Activated T-cell treated with anti-CD3 and anti-CD28 coated beads for 48 hours (primary cell): Measurements from ENCODE around the gene PLXND1.

ENCODE experiments used
- DNase-seq: peaks from one replicate; pipeline ENCODE4 v3.0.0-alpha.2; 2020; ENCODE audit warnings: low read depth

PLXND1 gene

DNA sequence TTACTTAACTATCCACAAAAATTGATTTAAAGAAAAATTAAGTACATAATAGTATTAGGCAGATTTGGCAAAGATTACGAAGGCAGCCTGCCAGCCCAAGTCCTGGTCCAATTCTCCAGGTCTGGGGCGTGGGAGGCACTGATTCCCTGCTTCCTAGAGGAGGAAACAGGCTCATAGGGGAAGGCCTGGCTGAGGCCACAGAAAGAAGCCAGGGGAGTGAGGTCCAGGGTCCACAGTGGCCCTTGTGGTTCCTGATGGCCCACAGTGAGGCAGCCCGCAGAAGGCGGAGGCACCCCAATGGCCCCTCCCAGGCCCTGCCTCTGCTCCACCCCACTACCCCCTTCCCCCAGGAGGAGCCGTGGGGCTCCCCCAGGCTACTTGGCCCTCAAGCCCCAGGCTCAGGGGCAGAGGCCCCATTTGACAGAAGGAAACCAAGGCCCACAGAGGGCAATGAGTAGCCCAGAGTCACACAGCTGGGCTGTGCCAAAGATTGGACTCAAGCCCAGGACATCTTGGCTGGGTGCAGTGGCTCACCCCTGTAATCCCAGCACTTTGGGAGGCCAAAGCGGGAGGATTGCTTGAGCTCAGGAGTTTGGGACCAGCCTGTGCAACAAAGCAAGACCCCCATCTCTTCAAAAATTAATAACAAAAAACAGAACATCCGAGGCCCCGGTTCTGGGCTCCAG, 42.5 kb downstream of the PLXND1 start:
- DNase-seq, result no peak

DNA sequence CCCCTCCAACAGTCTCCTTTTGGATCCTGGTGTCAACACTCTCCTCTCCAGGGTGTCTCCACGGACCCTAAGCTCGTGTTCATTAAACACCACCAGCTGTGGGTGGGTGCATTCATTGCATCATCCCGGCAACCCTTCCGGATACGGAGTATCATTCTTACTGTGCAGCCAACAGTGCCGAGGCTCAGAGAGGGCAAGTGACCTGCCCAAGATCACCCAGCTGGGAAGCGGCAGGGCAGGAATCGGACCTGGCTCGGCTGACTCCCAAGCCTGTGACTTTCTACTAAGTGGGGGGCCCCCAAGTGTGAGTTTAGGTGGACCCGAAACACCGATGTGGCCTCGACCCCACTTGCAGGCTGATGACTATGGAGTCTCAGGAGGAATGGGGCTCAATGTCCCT, 43.1 kb downstream of the PLXND1 start:
- DNase-seq, result no peak

GRCh38 chr3:129562803-129563202, 43.7 kb downstream of the PLXND1 start:
- DNase-seq, result no peak

DNA sequence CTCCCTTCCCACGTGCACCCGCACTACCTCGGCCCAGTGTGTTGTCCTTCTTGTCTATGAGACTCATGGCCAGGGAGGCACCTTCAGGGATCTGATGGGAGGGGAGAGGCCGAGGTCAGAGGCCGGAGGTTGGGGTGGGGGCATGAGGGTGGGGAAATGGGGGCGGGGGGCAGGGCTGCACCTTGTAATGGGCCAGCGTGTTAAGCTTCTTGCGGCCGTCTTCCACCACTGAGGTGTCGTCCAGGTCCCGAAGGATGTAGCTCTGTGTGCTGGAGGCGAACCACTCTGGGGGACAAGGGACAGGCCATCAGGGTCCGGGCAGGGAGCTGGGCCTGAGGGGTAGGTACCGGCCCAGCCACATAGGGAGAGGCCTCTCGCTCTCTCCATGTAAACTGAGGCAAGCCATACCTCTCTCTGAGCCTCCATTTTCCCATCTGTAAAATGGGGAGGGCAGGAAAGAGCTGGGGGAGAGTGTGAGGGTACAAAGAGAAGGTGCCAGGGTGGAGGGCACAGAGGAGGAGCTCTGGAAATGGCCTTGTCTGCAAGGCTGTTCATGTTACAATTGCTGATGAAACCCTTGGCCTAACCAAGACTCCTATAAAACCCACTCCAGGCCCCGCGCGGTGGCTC, 44.7 kb downstream of the PLXND1 start:
- DNase-seq, result no peak

- no peak for DNase-seq
Observed at GRCh38 chr3:129560911-129561594, 45.4 kb downstream of the PLXND1 start.

DNA sequence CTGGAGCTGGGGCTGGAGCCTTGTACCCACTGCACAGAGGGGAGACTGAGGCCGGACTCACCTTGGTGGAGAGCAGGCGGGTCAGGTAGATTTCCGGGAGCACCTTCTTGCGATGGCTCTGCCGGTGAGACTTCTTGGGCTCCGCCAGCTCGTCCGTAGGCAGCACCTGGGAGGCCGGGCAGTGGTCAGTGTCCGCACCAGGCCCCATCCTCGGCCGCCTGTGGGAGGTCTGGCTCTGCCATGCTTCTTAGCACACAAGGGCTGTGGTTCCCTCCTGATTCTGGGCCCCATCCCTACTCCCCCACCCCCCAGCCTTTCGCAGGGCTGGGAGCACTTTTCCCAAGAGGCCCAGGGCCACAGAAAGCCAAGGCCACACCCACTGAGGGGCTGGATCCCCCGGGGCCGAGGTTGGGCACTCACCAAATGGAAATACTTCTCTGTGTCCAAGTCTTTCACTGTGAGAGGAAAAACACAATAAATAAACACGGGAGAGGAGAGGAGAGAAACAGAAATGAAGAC, 46.1 kb downstream of the PLXND1 start:
- no peak for DNase-seq

DNA sequence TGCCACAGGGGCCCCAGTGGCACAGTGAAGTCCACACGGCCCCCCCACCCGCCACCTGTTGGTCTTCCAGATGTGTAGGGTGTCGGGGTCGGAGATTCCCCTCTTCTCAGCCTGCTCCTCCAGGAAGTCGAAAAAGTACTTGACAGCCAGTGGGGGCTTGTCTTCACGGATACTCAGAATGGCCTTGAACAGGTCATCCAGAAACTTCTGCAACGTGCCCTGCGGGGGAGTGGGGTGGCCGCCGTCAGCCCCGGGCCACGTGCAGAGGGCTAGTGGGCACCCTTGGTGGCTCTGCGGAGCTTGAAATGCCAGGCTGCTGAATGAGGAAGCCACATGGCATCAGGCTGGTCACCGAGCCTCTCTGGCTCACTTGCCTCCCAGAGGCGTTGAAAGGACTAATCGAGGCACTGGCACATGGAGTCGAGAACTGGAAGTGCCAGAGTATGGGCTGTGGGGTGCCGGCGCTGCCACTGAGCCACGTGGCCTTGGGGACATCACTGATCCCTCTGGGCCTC, 46.9 kb downstream of the PLXND1 start:
- DNase-seq, result no peak

DNA sequence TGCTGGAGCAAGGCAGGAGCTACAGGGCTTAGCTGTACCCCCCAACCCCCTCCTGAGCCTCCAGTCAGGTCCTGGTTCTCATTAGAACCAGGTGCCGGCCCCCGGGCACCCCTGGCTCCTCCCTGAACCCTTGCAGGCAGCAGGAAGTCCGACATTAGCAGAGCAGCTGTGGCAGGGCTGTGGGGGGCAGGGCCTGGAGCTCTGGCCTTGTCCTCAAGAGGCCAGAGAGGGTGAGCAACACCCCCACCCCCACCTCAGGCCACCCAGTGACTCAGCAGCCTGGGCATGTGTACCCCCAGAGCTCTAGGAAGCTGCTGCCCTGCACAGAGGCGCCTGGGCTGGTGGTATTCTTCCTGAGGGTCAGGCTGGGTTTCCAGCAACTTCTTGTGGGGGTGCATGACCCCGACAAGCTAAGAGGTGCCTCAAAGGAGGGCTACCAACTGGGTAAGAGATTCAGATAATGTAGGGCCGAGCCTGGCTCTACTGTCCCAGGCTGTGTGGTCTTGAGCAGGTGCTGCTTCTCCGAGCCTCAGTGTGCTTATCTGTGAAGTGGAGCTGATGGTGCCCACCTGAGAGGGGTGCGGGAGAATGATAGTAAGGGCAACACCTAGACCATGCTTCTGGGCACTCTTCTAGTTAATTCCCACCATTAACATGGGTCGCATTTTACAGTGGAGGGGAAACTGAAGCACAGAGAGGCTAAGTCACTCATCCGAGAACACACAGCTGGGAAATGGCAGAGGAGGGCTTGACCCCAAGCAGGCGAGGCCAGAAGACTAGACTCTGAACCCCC, 47.5 kb downstream of the PLXND1 start:
- DNase-seq, result no peak

DNA sequence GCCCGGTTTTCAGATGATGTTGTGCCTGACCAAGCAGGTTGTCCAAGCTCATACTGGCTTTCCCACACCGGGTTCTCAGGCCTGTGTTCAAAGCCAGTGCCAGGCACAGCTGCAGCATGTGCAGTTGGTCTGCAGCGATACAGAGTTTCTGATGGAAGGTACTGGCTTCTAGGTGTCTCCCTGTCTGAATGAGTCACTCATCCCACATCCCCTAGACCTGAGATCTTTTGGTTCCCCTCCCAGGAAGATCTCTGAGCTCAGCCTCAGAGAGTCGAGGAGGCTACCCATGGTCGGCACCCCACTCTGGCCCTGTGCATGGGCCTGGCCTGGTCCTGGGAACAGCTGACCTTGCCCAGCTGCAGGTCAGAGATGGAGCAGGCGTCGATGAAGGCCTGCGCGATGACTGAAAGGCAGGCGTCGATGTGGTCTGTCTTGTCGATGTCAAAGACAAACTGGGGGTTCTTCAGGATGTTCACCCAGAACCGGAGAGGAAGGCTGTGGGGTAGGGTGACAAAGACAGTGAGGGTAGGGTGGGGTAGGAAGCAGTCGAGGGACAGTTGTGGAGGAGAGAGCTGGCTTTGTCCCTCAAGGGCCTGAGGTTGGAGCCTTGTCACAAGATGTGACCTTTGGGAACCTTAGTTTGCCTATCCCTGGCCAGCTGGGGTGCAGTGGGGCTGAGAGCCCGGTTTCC, 48.2 kb downstream of the PLXND1 start:
- no peak for DNase-seq

GRCh38 chr3:129557548-129557894, 49.0 kb downstream of the PLXND1 start:
- no peak for DNase-seq

GRCh38 chr3:129556890-129557547, 49.5 kb downstream of the PLXND1 start:
- no peak for DNase-seq

DNA sequence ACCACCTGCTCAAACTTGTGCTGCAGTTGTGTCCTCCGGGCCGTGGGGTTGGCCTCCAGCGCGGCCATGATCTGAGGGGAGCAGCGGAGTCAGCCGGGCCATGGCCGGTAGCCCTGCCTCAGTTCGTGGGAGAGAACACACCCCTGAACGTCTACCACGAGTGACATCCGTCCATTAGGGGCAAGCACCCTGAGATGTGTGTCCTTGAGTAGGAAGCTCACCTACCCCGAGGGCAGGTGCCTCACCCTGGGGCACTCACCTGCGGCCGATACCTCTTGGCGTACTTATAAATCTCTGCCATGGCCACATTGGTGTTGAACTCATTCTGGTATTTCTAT, 50.1 kb downstream of the PLXND1 start:
- DNase-seq, result no peak

DNA sequence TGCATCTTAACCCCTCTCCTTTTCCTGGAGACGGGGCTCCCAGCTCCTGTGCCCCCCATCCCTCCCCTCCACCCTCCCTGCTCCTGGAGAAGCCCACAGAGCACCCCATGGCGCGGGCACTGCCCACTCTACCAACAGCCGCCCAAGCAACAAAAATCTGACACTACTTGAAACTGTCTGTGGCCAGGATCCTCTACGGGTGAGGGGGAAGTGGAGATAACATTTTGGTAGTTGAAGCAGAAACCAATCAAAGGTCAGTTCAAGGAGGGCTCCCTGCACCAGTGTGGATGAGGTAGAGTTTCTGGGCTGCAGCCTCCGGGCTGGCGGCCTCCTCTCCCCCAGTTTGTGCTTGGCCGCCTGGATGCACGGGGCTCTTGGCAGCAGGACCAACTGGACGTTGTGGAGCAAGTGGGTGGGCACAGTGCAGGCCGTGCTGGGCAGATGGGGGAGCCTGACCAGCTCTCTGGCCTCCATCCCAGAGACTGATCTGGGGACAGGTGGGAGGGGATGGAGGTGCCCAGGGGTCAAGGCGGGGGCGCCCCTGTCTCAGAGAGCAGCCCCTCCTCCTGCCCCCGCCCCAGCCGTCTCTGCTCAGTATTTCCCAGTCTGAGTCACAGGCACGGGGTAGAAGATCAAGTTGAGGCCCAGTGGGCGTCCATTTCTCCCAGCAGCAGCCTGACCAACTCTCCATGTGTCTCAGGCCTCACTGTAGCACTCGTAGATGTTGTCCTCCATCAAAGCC, 50.7 kb downstream of the PLXND1 start:
- no peak for DNase-seq

DNA sequence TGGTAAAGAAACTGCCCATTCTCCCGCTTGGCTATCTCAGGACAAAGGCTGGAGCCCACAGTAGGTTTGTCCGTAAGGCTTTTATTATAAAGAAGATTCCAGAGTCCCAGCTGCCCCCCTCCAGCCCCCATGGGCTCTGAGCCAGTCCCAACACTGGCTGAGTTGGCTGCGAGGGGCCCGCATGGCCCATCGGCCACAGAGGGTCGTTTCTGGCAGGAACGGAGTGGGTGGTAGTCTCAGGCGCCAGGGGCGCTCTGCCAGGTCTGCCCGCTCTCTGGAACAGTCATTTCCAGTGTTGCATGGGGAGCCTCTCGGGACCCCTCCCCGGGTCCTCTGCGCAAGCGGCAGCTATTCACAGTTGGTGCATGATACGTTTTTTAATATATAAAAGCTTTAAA, 51.3 kb downstream of the PLXND1 start:
- no peak for DNase-seq

DNA sequence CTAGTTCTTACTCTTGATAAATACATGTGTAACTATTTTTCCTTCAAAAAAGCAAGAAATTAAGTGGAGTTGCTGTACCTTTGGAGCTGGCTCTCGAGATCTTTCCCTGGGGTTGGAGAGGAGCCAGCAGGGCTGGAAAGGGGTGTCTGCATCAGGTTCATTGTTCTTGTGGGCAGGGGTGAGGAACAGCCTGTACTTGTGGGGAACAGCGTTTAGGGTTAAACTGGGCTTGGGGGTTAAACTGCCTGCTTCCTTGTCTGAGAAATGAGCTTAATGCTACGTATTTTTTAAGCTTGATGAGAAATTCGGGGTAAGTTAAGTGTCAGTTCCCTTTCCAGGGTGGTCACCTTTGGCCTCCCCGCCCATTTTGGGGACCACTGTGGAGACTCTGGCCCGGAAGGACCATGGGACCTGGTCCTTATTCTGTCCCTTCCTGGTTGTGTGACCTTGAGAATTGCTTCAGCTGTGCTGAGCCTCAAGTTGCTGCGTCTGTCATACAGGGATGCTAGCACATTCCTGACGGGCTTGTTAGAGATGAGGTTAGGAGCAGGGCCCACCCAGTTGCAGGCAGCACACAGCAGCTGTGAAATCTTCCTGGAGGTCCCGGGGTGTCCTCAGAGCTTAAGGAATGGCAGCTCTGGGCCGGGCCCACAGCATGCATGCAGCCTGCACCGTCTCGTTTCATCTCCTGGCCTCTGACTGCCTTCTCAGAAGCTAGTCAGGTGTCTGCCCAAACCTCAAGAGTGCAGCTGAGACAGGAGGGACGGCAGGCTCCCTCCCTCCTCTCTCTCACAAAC, 51.9 kb downstream of the PLXND1 start:
- DNase-seq, result no peak

DNA sequence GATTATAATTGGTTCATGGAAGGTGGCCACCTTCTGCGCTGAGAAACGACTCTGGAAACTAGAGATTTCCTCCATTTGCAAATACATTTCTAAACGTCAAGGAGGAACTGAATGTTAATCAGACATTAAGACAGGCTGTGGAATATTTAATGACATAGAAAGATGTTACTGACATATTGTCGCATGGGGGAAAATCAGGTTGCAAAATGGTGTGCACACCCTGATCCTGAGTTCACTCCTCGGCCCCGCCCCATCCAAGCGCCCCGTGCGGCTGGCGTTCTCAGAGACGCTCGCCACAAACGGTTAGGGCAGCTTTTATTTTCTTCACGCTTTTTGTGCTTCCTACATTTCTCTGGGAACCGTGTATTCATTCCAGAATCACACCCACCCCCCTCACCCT, 52.8 kb downstream of the PLXND1 start:
- DNase-seq, result no peak

DNA sequence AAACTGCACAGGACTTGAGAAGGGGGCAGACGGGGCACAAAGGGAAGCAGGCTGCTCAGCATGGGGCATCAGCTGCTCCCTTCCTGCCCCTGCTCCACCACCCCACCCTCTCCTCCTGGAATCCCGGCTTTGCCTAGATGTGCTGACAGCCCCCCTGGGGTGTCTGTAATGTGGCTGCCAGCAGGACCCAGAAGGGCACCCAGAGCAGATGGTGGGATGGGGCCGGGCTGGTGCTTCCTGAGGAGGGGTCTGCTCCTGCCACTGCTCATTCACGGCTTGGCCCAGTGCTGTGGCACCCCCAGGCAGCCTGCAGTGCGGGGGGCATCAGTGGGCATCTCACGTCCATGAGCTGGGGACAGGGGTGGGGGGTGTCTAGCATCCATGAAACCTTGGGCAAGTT, 53.3 kb downstream of the PLXND1 start:
- no peak for DNase-seq

GRCh38 chr3:129552287-129553050, 54.0 kb downstream of the PLXND1 start:
- no peak for DNase-seq

GRCh38 chr3:129549805-129550204, 56.7 kb downstream of the PLXND1 start:
- no peak for DNase-seq
